ENCODE data around the gene TMEM245.

GRCh38 chr9:109087795-109088194 is 32.0 kb downstream of the TMEM245 start:
- TF ChIP-seq CTCF (IDR thresholded peaks at IDR 0.05; ENCODE audit: insufficient read depth, low read depth, low read length) (no peak), EZH2 (IDR thresholded peaks at IDR 0.05; ENCODE audit: insufficient read depth, low read length) (no peak)
